HEK293 (cell line): Measurements from ENCODE around the gene CCDC92B.
A peak's percentile ranks its signal among the peaks of the same experiment; 100 is the strongest.

Experiments used
- CTCF ChIA-PET: fragments of 350-600 bp; formaldehyde crosslinking; extraction: SDS; loops from one replicate; lab custom pipeline; 2021; ENCODE audit warnings: antibody characterized with exemption; lab: Yijun Ruan, JAX
- POLR2A ChIA-PET: fragments of 300-600 bp; formaldehyde crosslinking; extraction: SDS; loops from one replicate; lab custom pipeline; 2020; ENCODE audit warnings: antibody characterized with exemption, inconsistent platforms; lab: Yijun Ruan, JAX
- H3K27ac ChIP-seq: fragments of 200-500 bp; sonication (Bioruptor generic); 2 replicates; pipeline ENCODE4 v1.5.1; 2014; ENCODE audit warnings: low read depth, low read length, control low read depth, inconsistent platforms; ENCODE audit errors: extremely low read depth
- H3K36me3 ChIP-seq, 2 experiments: fragments of 200-500 bp in 1 of 2; sonication (Bioruptor generic) in 1 of 2; 1 replicate in 1 of 2; 2 replicates in 1 of 2; pipeline ENCODE4 v1.5.1; 2014 to 2017; ENCODE audit warnings: inconsistent platforms in 2 of 2, low read length in 2 of 2; ENCODE audit not compliant: control insufficient read depth in 2 of 2, insufficient read depth in 1 of 2
- H3K4me1 ChIP-seq: fragments of 200-500 bp; sonication (Bioruptor generic); 2 replicates; pipeline ENCODE4 v1.5.1; 2014; ENCODE audit warnings: mild to moderate bottlenecking, low read length, inconsistent platforms; ENCODE audit not compliant: control insufficient read depth, insufficient read depth
- H3K4me3 ChIP-seq: 2 replicates; pipeline ENCODE4 v1.5.1; 2011; ENCODE audit warnings: low read depth, mild to moderate bottlenecking, control low read depth, low read length, moderate library complexity
- H3K9me3 ChIP-seq: fragments of 200-500 bp; sonication (Bioruptor generic); 2 replicates; pipeline ENCODE4 v1.5.1; 2014; ENCODE audit warnings: low read depth, low read length, inconsistent platforms; ENCODE audit not compliant: control insufficient read depth, insufficient read depth
- AEBP2 ChIP-seq: fragments of 450-650 bp; formaldehyde crosslinking; IDR thresholded peaks from 2 replicates; pipeline ENCODE4 v1.5.1; 2016; ENCODE audit warnings: missing biosample characterization, missing genetic modification characterization, borderline replicate concordance
- ATF2 ChIP-seq: fragments of 450-650 bp; formaldehyde crosslinking; IDR thresholded peaks from 2 replicates; pipeline ENCODE4 v1.5.1; 2016; ENCODE audit warnings: missing biosample characterization, missing genetic modification characterization, low read depth
- EGR2 ChIP-seq: fragments of 450-650 bp; formaldehyde crosslinking; IDR thresholded peaks from 2 replicates; pipeline ENCODE4 v1.5.1; 2016; ENCODE audit warnings: low read depth, missing biosample characterization, missing genetic modification characterization
- SP2 ChIP-seq: fragments of 450-650 bp; formaldehyde crosslinking; IDR thresholded peaks from 2 replicates; pipeline ENCODE4 v1.5.1; 2016; ENCODE audit warnings: missing biosample characterization, missing genetic modification characterization
- SP3 ChIP-seq: fragments of 450-650 bp; formaldehyde crosslinking; IDR thresholded peaks from 2 replicates; pipeline ENCODE4 v1.5.1; 2016; ENCODE audit warnings: missing biosample characterization, missing genetic modification characterization
- SP7 ChIP-seq: fragments of 450-650 bp; formaldehyde crosslinking; IDR thresholded peaks from 2 replicates; pipeline ENCODE4 v1.5.1; 2016; ENCODE audit warnings: missing biosample characterization, missing genetic modification characterization
- YY2 ChIP-seq: fragments of 450-650 bp; formaldehyde crosslinking; IDR thresholded peaks from 2 replicates; pipeline ENCODE4 v1.5.1; 2016; ENCODE audit warnings: missing biosample characterization, missing genetic modification characterization
- ZBTB48 ChIP-seq: fragments of 450-650 bp; formaldehyde crosslinking; IDR thresholded peaks from 2 replicates; pipeline ENCODE4 v1.5.1; 2016; ENCODE audit warnings: missing biosample characterization, missing genetic modification characterization
- ZBTB49 ChIP-seq: fragments of 450-650 bp; formaldehyde crosslinking; IDR thresholded peaks from 2 replicates; pipeline ENCODE4 v1.5.1; 2016; ENCODE audit warnings: missing biosample characterization, missing genetic modification characterization, low read depth
- ZFHX2 ChIP-seq: fragments of 450-650 bp; formaldehyde crosslinking; conservative IDR thresholded peaks from 2 replicates; pipeline ENCODE4 v1.5.1; 2016; ENCODE audit warnings: missing biosample characterization, missing genetic modification characterization
- ZFP3 ChIP-seq: fragments of 450-650 bp; formaldehyde crosslinking; IDR thresholded peaks from 2 replicates; pipeline ENCODE4 v1.5.1; 2016; ENCODE audit warnings: low read depth, missing biosample characterization, missing genetic modification characterization
- ZFP69B ChIP-seq: fragments of 450-650 bp; formaldehyde crosslinking; IDR thresholded peaks from 2 replicates; pipeline ENCODE4 v1.5.1; 2016; ENCODE audit warnings: missing biosample characterization, missing genetic modification characterization
- ZIC2 ChIP-seq: fragments of 450-650 bp; formaldehyde crosslinking; IDR thresholded peaks from 2 replicates; pipeline ENCODE4 v1.5.1; 2016; ENCODE audit warnings: missing biosample characterization, missing genetic modification characterization
- ZNF175 ChIP-seq: fragments of 450-650 bp; formaldehyde crosslinking; IDR thresholded peaks from 2 replicates; pipeline ENCODE4 v1.5.1; 2016; ENCODE audit warnings: missing biosample characterization, missing genetic modification characterization
- ZNF239 ChIP-seq: fragments of 450-650 bp; formaldehyde crosslinking; IDR thresholded peaks from 2 replicates; pipeline ENCODE4 v1.5.1; 2016; ENCODE audit warnings: missing biosample characterization, missing genetic modification characterization
- ZNF416 ChIP-seq: fragments of 450-650 bp; formaldehyde crosslinking; IDR thresholded peaks from 2 replicates; pipeline ENCODE4 v1.5.1; 2016; ENCODE audit warnings: missing biosample characterization, missing genetic modification characterization
- ZNF488 ChIP-seq: fragments of 450-650 bp; formaldehyde crosslinking; IDR thresholded peaks from 2 replicates; pipeline ENCODE4 v1.5.1; 2016; ENCODE audit warnings: missing biosample characterization, missing genetic modification characterization
- ZNF513 ChIP-seq: fragments of 450-650 bp; IDR thresholded peaks from 2 replicates; pipeline ENCODE4 v1.5.1; 2018; ENCODE audit warnings: missing biosample characterization, missing genetic modification characterization
- ZNF555 ChIP-seq: fragments of 450-650 bp; formaldehyde crosslinking; conservative IDR thresholded peaks from 2 replicates; pipeline ENCODE4 v1.5.1; 2017; ENCODE audit warnings: missing biosample characterization, mild to moderate bottlenecking, missing genetic modification characterization, inconsistent platforms
- ZNF580 ChIP-seq: fragments of 450-650 bp; formaldehyde crosslinking; IDR thresholded peaks from 2 replicates; pipeline ENCODE4 v1.5.1; 2016; ENCODE audit warnings: missing biosample characterization, missing genetic modification characterization
- ZNF600 ChIP-seq: fragments of 450-650 bp; formaldehyde crosslinking; IDR thresholded peaks from 2 replicates; pipeline ENCODE4 v1.5.1; 2016; ENCODE audit warnings: missing biosample characterization, missing genetic modification characterization
- ZNF677 ChIP-seq: fragments of 450-650 bp; IDR thresholded peaks from 2 replicates; pipeline ENCODE4 v1.5.0; 2018; ENCODE audit warnings: missing biosample characterization, mild to moderate bottlenecking, missing genetic modification characterization, moderate library complexity

The CCDC92B gene

GRCh38 chr17:2705263-2705662 is 44.2 kb downstream of the CCDC92B start:
- peaks cover 13% of the 10 kb centered on the region for H3K4me1 ChIP-seq
- TF ChIP-seq ZNF580 (tag by site-specific recombination) (no peak), ZNF239 (tag by site-specific recombination) (no peak), ZIC2 (tag by site-specific recombination) (peak; percentile 75), ZNF677 (no peak), ZBTB49 (no peak), SP7 (tag by site-specific recombination) (peak; percentile 61; the same call in 1 of the 2 replicates), ZNF175 (tag by site-specific recombination) (no peak), ZNF555 (tag by site-specific recombination) (no peak), ZFHX2 (tag by site-specific recombination) (peak; percentile 93), SP2 (tag by site-specific recombination) (peak; percentile 27; the same call in 1 of the 2 replicates), ZFP69B (tag by site-specific recombination) (no peak), YY2 (no peak), EGR2 (peak; percentile 92), SP3 (tag by site-specific recombination) (peak; percentile 42; the same call in 1 of the 2 replicates), ZNF600 (tag by site-specific recombination) (0 out of 2 replicates have a peak, but pooled peaks have one; percentile 72), ATF2 (tag by site-specific recombination) (no peak), ZNF416 (no peak), ZNF488 (no peak), ZFP3 (no peak), ZBTB48 (tag by site-specific recombination) (no peak), AEBP2 (tag by site-specific recombination) (no peak), ZNF513 (tag by site-specific recombination) (no peak)
- POLR2A ChIA-PET: interaction anchor here (0.6 to 1.3 kb wide), 2 partner anchors 158 to 194 kb away, joined by 3 to 4 read pairs; no protein-coding TSS in a partner anchor
- no peak overlapping the region for H3K4me3 ChIP-seq
- peaks cover 4 to 43% of the 10 kb centered on the region in 2 experiments; a peak in 2 of 3 replicates for H3K36me3 ChIP-seq
- H3K27ac ChIP-seq: peak overlapping the region; percentile 41; the same call in 1 of the 2 replicates
- CTCF ChIA-PET: interaction anchor here (1.0 kb wide), 1 partner anchor 81 kb away, joined by 4 read pairs; no protein-coding TSS in a partner anchor
- no peaks in the 10 kb centered on the region for H3K9me3 ChIP-seq
